GM19099 (cell line): ENCODE results near the gene ZBTB38.
A peak's percentile ranks its signal among the peaks of the same experiment; 100 is the strongest.

Source experiments
- POLR2A ChIP-seq: IDR thresholded peaks from 3 replicates; pipeline ENCODE4 v1.6.1; 2011; ENCODE audit warnings: low read depth; ENCODE audit not compliant: insufficient read length; ENCODE audit errors: extremely low read depth

ZBTB38 gene

DNA sequence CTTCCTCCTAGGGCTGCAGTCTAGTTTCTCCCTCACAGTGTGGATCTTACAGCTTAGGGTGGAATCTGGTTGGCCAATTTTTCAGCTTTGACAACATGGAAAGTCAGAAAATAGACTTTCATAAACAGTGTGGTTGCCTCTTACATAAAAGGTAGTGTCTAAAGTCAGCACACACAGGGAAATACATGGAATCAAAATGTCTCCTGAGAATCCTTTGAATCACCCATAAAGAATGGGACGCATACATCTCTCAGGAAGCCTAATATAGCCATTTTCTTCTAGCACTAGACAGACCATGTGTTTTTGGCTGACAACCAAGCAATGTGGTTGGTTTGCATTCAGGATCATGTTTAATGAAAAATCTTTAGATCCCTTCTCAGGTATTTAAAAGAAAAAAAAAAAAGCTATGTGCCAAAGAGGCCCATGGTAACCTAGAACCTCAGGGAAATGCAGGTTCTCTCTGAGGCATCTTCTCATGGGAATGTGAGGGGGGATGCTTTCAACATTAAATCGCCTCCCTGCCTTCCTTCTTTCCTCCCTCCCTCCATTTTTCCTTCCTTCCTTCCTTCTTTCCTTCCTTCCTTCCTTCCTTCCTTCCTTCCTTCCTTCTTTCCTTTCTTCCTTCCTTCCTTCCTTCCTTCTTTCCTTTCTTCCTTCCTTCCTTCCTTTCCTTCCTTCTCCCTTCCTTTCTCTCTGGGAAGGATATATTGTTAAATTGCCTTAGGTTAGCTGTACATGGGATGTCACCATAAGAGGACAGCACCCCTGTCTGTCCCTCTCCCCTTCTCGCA lies 34.3 kb upstream of the ZBTB38 start:
- TF ChIP-seq POLR2A: no peak

DNA sequence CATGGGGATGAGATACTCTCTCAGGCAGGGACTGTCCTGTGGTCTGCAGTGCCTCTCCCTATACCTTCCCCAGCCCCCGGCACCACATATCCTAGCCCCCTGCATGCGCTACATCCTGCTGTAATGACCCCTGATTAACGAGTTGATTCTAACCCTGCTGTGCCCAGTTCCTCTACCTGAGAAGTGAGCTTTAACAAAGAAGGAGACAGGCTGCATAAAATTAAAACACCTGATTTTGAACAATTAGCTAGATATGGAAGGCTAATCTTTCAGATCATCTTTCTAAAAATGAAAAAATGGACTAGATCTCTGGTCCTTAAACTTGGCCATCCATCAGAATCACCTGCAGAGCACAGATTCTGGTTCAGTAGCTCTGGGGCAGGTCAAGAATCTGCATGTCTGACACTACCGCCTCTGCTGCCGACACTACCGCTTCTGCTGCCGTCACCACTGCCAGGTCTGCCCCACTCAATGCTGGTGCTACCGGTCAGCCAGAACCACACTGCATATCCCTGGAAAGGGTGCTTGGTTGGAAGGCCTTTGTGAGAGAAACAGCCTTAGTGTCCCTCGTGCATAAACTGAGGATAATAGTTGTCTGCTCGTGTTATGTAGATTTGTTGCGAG lies 33.6 kb upstream of the ZBTB38 start:
- no peak for TF ChIP-seq POLR2A

DNA sequence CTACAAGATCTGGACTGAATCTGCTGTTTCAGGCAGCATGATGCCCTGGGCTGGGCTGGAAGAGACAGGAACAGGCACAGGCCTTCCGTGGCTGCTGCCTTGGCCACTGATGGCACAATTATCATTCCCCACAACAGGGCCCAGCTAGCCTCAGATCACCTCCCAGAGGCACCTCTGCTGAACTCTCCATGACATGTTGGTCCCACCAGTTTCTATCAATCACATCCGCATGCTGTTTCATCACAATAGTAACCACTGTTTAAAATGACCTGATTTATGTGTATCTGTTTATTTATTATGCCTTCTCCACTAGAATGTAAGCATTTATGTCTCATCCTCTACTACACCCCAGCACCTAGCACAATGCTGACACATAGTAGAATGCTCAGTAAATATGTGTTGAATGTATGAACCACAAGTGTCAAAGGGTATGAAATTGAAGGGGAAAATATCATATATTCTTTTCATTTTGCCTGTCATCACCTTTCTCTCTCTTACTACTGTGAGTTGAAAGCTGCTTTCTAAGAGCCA lies 32.7 kb upstream of the ZBTB38 start:
- no peak for TF ChIP-seq POLR2A

DNA sequence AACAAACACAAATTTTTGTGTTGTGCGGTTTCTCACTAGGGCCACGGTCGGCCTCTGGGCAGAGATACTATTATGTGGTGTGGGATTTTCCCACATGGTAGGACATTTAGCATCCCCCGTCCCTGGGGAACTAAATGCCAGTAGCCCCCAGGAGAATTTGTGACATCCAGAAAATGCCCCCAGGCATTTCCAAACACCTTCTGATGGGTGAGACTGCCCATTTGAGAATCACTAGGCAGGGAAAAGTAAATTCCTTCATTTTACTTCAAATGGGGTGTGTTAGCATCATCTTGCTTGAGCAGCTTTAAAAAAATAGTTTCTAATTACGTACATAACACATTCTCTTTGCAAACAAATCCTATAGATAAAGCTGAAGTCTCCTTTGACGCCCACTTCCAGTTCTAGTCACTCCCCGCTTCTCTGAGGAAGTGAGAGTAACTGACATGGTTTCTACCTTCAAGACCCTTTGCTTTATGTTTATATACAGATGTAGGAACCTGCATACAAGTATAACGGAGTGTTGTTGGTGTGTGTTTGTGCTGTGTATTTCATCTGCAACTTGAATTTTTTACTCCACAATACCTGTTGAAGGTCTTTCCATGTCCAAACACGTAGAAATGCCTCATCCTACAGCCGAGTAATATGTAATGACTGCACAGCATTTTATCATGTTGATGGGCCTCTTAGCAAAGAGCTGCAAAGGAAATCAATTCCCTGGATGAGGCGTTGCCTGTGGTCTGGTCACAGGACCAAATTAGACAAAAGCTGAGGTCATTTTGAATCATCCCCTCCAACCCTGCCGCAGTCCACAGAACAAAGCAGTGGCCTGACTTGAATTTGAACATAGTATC lies 31.4 kb upstream of the ZBTB38 start:
- peak; percentile 34 for TF ChIP-seq POLR2A

DNA sequence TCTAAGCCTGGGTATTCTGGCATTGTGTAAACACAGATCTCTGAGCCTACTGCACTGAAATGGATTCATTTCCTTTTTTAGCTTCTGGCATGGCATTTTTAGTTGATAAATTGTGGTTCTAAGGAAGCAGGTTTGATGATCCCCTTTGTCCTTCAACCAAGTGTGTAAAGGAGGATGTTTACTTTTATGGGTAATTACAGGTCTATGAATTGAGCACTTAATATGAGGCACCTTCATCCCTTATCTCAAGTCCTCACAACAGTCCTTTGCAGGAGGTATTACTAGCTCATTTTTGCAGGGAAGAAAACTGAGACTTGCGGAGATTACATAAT lies 30.8 kb upstream of the ZBTB38 start:
- TF ChIP-seq POLR2A: no peak

DNA sequence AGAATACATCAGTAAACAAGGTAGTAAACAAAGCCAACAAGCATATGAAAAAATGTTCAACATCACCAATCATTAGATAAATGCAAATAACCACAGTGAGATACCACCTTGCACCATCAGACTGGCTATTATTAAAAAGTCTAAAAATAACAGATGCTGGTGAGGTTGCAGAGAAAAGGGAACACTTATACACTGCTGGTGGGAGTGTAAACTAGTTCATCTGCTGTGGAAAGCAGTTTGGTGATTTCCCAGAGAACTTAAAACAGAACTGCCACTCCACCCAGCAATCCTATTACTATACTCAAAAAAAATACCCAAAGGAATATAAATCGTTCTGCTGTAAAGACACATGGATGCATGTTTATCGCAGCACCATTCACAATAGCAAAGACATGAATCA lies 30.3 kb upstream of the ZBTB38 start:
- TF ChIP-seq POLR2A: no peak

DNA sequence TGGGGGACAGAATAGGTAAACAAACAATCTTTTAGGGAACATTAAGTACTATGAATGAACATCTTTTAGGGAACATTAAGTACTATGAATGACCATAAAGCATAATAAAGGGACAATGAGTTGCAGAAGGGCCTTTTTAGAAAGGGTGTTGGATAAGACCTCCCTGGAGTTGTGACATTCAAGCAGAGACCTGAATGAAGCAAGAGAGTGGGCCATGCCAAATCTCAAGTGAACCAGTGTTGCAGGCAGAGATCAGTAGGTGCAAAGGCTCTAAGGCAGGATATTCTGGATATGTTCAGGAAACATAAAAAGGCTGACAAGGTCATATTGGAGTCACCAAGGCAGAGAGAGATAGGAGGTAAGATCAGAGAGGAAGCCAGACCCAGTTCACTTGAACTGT lies 29.4 kb upstream of the ZBTB38 start:
- TF ChIP-seq POLR2A: no peak

DNA sequence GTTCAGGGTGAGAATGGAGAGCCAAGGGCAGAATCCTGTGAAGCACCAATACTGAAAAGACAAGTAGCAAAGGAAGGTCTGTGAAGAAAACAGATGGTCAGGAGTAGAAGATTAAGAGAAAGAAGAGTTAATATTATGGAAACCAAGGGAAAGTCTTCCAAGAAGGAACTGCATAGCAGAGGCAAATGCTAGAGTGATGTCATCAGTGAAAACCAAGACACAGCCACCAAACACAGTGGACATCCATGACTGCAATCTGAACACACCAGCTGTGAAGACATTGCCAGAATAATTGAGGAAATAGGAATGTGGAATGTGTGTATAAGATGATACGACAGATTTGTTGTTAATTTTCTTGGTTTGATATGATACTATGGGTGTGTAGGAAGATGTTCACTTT lies 26.8 kb upstream of the ZBTB38 start:
- TF ChIP-seq POLR2A: no peak

DNA sequence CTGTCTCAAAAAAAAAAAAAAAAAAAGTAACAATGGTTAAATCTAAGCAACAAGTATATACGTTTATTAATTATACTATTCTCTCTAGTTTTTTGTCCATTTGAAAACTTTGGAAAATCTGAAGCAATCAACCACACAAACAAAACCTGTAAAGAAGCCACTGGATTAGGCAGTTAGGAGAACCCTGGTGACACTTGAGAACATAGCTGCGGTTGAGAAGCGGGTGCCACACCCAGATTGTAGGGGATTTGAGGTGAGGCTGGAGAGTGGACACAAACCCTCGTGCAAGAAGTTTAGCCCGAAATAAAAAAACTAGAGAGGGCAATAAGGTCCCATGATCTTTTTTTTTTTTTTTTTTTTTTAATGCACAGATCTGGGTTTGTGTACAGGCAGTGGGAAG lies 25.9 kb upstream of the ZBTB38 start:
- TF ChIP-seq POLR2A: no peak

DNA sequence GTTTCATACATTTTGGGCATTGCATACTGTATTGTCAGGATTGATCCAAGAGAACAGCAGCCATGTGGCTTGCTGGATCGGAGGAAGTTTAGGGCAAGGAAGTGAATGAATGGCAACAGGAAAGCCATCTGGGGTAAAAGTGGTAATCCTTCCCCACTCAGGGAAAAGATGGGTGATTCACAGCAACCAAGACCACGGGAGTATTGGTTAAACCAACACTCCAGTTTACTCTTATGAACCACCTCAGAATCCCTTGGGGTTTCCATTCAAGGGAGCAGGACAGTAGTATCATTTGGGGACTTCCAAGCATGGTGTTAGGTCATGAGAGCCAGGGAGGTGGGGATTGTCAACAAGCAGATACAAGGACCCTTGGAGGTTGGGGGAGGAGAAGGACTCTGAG lies 25.2 kb upstream of the ZBTB38 start:
- TF ChIP-seq POLR2A: no peak

DNA sequence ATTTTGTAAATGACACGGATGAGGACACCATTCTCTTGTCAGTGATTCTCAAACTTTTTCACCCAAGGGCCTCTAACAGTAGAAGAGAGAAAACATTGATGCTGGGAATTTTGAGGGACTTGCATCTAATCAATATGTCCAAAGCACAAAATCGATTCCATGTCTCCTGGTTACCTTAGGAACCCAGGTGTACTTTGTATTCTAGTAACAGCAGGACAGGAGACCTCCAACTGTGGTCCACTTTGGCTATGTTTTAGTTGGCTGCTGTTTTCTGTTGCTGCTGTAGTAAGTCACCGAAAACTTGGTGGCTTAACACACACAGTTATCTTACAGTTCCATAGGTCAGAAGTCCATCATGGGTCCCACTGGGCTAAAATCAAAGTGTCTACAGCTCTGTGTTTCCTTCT lies 24.4 kb upstream of the ZBTB38 start:
- TF ChIP-seq POLR2A: no peak

DNA sequence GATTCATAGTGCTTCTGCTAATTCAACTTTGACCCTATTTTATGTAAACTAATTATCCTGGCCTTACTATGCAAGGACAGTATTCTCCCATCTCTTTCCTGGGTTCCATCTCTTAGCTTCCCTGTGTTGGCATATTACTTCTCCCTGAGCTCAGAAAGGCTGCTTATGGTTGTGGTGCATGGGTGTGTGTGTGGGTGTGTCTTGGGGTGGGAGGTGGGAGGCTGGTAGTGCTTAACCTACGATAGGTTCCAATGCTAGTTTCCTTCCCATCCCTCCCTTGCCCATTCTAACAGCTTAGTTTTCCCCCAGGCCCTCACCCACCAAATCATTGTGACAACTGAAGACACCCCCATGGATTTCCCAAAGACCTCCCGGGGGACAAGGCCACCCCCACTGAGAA lies 22.8 kb upstream of the ZBTB38 start:
- TF ChIP-seq POLR2A: no peak

DNA sequence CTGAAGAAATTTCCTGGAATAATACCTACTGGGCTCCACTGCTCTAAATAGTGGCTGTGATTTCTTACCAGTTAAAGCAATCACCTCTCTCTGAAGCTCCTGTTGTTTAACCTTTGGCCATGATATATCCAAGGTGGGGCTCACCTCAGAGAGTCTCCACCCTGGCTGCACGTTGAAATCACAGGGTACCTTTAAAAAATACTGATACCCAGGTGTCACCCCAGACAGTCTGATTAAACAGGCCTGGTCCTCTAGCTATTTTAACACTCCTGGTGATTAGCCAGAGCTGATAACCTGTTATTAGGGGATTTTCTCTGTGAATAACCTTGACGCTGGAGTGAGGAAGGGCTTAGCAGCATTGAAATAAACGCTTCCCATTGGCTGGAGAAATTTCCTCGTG lies 22.3 kb upstream of the ZBTB38 start:
- TF ChIP-seq POLR2A: no peak

DNA sequence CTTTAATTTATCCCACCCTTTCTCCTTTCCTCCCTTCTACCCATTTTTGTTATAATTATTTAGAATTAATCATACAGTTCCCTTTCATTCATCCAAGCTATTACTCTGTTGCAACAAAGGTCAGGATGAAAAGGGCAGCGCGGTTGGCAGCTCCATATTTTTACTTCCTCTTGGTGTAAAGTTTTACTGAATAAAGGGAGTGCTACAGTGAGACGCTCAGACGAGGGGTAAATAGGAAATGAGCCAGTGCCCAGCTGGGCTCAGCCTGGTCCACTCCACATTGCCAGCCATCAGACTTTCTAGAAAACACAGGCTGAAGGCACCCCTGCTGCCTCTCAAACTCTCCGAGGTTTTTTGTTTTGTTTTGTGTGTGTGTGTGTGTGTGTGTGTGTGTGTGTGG lies 21.9 kb upstream of the ZBTB38 start:
- TF ChIP-seq POLR2A: no peak

DNA sequence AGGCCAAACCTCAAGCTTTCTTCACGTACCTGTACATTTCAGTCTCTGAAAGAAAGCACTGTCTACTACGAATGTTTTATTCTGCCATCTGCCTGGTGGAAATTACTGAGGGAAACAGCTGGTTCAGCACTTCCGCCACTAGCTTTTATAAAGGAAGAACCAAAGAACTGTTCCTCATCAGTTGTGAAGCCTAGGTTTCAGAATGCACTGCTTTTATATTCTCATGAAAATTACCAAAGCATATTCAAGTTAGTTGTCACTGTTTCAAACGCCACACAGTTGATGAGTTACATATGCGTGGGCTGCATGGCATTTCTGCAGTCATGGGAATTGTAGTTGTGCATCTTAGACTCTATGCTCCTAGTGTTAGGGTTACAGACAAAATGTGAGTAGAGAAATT lies 21.5 kb upstream of the ZBTB38 start:
- no peak for TF ChIP-seq POLR2A

DNA sequence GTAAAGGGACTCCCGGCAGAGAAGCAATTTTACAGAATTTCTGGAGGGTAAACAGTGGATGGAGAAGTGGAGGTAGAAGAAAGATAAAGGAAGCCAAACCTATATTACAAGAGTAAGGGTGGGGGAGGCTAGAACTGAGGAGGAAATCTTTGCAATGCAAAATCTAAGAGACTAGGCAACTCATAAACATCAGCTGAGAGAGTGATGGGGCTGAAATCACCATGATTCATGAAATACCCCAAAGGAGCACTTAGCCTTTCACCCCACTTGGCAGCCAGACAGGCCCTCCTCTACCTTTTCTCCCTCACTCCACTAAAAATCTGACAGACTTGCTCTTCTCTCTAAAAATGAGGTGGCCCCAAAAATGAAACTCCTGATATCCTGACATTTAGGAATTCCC lies 19.5 kb upstream of the ZBTB38 start:
- TF ChIP-seq POLR2A: no peak
